DOHH2 (cell line): ENCODE data around the gene BRD3OS.

Experiments
- EZH2phosphoT487 ChIP-seq: fragments of 200-600 bp; sonication (generic); IDR thresholded peaks from 2 replicates; pipeline ENCODE4 v1.6.1; 2017; ENCODE audit warnings: borderline replicate concordance, mild to moderate bottlenecking, antibody characterized with exemption, low read length, moderate library complexity, mixed read lengths
- TF ChIP-seq, protein P1 (sequence below): fragments of 200-600 bp; sonication (generic); IDR thresholded peaks from one replicate; pipeline ENCODE4 v1.5.1; 2014; ENCODE audit warnings: antibody characterized with exemption, mild to moderate bottlenecking, low read depth, low read length; ENCODE audit not compliant: poor library complexity, severe bottlenecking

GRCh38 chr9:134052491-134052890 lies 27.2 kb downstream of the BRD3OS start:
- TF ChIP-seq, protein P1, sequence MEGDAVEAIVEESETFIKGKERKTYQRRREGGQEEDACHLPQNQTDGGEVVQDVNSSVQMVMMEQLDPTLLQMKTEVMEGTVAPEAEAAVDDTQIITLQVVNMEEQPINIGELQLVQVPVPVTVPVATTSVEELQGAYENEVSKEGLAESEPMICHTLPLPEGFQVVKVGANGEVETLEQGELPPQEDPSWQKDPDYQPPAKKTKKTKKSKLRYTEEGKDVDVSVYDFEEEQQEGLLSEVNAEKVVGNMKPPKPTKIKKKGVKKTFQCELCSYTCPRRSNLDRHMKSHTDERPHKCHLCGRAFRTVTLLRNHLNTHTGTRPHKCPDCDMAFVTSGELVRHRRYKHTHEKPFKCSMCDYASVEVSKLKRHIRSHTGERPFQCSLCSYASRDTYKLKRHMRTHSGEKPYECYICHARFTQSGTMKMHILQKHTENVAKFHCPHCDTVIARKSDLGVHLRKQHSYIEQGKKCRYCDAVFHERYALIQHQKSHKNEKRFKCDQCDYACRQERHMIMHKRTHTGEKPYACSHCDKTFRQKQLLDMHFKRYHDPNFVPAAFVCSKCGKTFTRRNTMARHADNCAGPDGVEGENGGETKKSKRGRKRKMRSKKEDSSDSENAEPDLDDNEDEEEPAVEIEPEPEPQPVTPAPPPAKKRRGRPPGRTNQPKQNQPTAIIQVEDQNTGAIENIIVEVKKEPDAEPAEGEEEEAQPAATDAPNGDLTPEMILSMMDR, result no peak
- no peak for TF ChIP-seq EZH2phosphoT487
